Activated CD4-positive, alpha-beta T cell treated with anti-CD3 and anti-CD28 coated beads for 24 hours (primary cell): ENCODE data around the gene TEX13D.
"Not testable (repeated sequence)": the region's sequence is repeated elsewhere in the genome, so short reads cannot be mapped to it uniquely, and the experiment has no call there.

Experiments
- DNase-seq, 2 donors: peaks; one replicate each; pipeline ENCODE4 v3.0.0-alpha.2; 2020; ENCODE audit warnings: low read depth in 2 of 2

TEX13D gene

GRCh38 chrX:124332481-124333424, at the start of gene TEX13D:
TEX13D (plus strand) TSS chrX:124332660; CDS start chrX:124332918, 258 bp downstream.
- DNase-seq: no peak

- DNase-seq: no peak
Measured at GRCh38 chrX:124289443-124289842, 43.0 kb upstream of the TEX13D start.

GRCh38 chrX:124293810-124294209, 38.6 kb upstream of the TEX13D start:
- no peak for DNase-seq

GRCh38 chrX:124299323-124299722, 33.1 kb upstream of the TEX13D start:
- not testable (repeated sequence) for DNase-seq

GRCh38 chrX:124300405-124300804, 32.1 kb upstream of the TEX13D start:
- DNase-seq: no peak

- no peak for DNase-seq
Measured at GRCh38 chrX:124307253-124307907, 25.1 kb upstream of the TEX13D start.

- DNase-seq: no peak
Measured at GRCh38 chrX:124325732-124326131, 6.7 kb upstream of the TEX13D start.

- no peak for DNase-seq
Measured at GRCh38 chrX:124328765-124329164, 3.7 kb upstream of the TEX13D start.

- no peak for DNase-seq
Measured at GRCh38 chrX:124333862-124334261, 1.4 kb downstream of the TEX13D start.

- DNase-seq: not testable (repeated sequence)
Measured at GRCh38 chrX:124334555-124334954, 2.1 kb downstream of the TEX13D start.

- DNase-seq: no peak
Measured at GRCh38 chrX:124335598-124335997, 3.1 kb downstream of the TEX13D start.

- DNase-seq: no peak
Measured at GRCh38 chrX:124337916-124338315, 5.5 kb downstream of the TEX13D start.

- DNase-seq: no peak
Measured at GRCh38 chrX:124338733-124339514, 6.5 kb downstream of the TEX13D start.

GRCh38 chrX:124341396-124342132, 9.1 kb downstream of the TEX13D start:
- no peak for DNase-seq

- DNase-seq: no peak
Measured at GRCh38 chrX:124342174-124342867, 9.9 kb downstream of the TEX13D start.

- no peak for DNase-seq
Measured at GRCh38 chrX:124343016-124343415, 10.6 kb downstream of the TEX13D start.

GRCh38 chrX:124344246-124344645, 11.8 kb downstream of the TEX13D start:
- no peak for DNase-seq

- no peak for DNase-seq
Measured at GRCh38 chrX:124346117-124346876, 13.8 kb downstream of the TEX13D start, which contains the start of gene SH2D1A. SH2D1A (plus strand) TSS chrX:124346563; CDS start chrX:124346643, 80 bp downstream.

GRCh38 chrX:124346877-124347241, 14.4 kb downstream of the TEX13D start:
- no peak for DNase-seq

GRCh38 chrX:124347242-124347641, 14.8 kb downstream of the TEX13D start:
- peak in 1 of 2 donors; percentile 41 for DNase-seq
